OCI-LY1 (cell line): ENCODE results near the gene ARL15.

ENCODE experiments used
- H2AFZ ChIP-seq: fragments of 200-600 bp; sonication (generic), shearing (Covaris generic); 2 replicates; pipeline ENCODE4 v1.6.0; 2014; ENCODE audit warnings: antibody characterized with exemption, mild to moderate bottlenecking, low read length
- H3F3A ChIP-seq: fragments of 200-600 bp; sonication (generic), shearing (Covaris generic); 2 replicates; pipeline ENCODE4 v1.6.0; 2014; ENCODE audit warnings: mild to moderate bottlenecking, antibody characterized with exemption, low read length, moderate library complexity; ENCODE audit not compliant: insufficient read depth
- H3K27ac ChIP-seq: fragments of 200-600 bp; sonication (generic); 2 replicates; pipeline ENCODE4 v1.5.1; 2014; ENCODE audit warnings: low read length, mixed run types, mild to moderate bottlenecking, low read depth; ENCODE audit not compliant: poor library complexity, severe bottlenecking
- H3K27me3 ChIP-seq: fragments of 200-600 bp; sonication (generic); 2 replicates; pipeline ENCODE4 v1.6.0; 2014; ENCODE audit warnings: antibody characterized with exemption, mild to moderate bottlenecking, low read length, moderate library complexity; ENCODE audit not compliant: insufficient read depth
- H3K36me3 ChIP-seq: fragments of 200-600 bp; sonication (generic); 2 replicates; pipeline ENCODE4 v1.6.1; 2014; ENCODE audit warnings: mild to moderate bottlenecking, antibody characterized with exemption, low read length, moderate library complexity, mixed read lengths; ENCODE audit not compliant: insufficient read depth
- H3K4me1 ChIP-seq: fragments of 200-600 bp; sonication (generic); 2 replicates; pipeline ENCODE4 v1.5.1; 2014; ENCODE audit warnings: mild to moderate bottlenecking, low read length, moderate library complexity; ENCODE audit not compliant: insufficient read depth, severe bottlenecking
- H3K4me2 ChIP-seq: fragments of 200-600 bp; sonication (generic), shearing (Covaris generic); 2 replicates; pipeline ENCODE4 v1.6.1; 2014; ENCODE audit warnings: low read length
- H3K4me3 ChIP-seq: fragments of 200-600 bp; sonication (generic); 2 replicates; pipeline ENCODE4 v1.5.1; 2014; ENCODE audit warnings: low read length, low read depth, mild to moderate bottlenecking, mixed read lengths; ENCODE audit not compliant: poor library complexity, severe bottlenecking
- H3K79me2 ChIP-seq: fragments of 200-600 bp; shearing (Covaris generic); 2 replicates; pipeline ENCODE4 v1.6.1; 2016; ENCODE audit warnings: mixed run types, low read length, mixed read lengths; ENCODE audit not compliant: insufficient read depth
- H3K9ac ChIP-seq: fragments of 200-600 bp; sonication (generic), shearing (Covaris generic); 2 replicates; pipeline ENCODE4 v1.6.1; 2014; ENCODE audit warnings: mild to moderate bottlenecking, low read length, mixed read lengths
- H3K9me2 ChIP-seq: fragments of 200-600 bp; sonication (generic), shearing (Covaris generic); 2 replicates; pipeline ENCODE4 v1.6.1; 2014; ENCODE audit warnings: low read depth, mild to moderate bottlenecking, low read length, mixed read lengths
- H3K9me3 ChIP-seq: fragments of 200-600 bp; shearing (Covaris generic); 2 replicates; pipeline ENCODE4 v1.6.1; 2014; ENCODE audit warnings: low read length, mixed read lengths
- H4K20me1 ChIP-seq: fragments of 200-600 bp; sonication (generic), shearing (Covaris generic); 2 replicates; pipeline ENCODE4 v1.6.0; 2016; ENCODE audit warnings: mild to moderate bottlenecking, low read length; ENCODE audit not compliant: insufficient read depth
- CTCF ChIP-seq: fragments of 200-600 bp; sonication (generic), shearing (Covaris generic); IDR thresholded peaks from 2 replicates; pipeline ENCODE4 v1.5.1; 2017; ENCODE audit warnings: mild to moderate bottlenecking, antibody characterized with exemption, low read length, moderate library complexity, mixed read lengths
- EZH2 ChIP-seq: fragments of 200-600 bp; sonication (generic), shearing (Covaris generic); IDR thresholded peaks from 2 replicates; pipeline ENCODE4 v1.8.0; 2017; ENCODE audit warnings: borderline replicate concordance, mixed run types, mild to moderate bottlenecking, antibody characterized with exemption, low read length, moderate library complexity, mixed read lengths

ARL15 gene

GRCh38 chr5:54305737-54306136 is 4.6 kb downstream of the ARL15 start:
- Histone ChIP-seq H3K9me2 (no peaks in the 10 kb centered on the region), H3K4me1 (peaks cover 9% of the 10 kb centered on the region), H3K36me3 (no peaks in the 10 kb centered on the region), H3F3A (no peaks in the 10 kb centered on the region), H3K9ac (no peak overlapping the region), H3K9me3 (no peaks in the 10 kb centered on the region), H3K4me2 (no peak overlapping the region), H3K27ac (no peak overlapping the region), H3K79me2 (no peaks in the 10 kb centered on the region), H3K27me3 (no peaks in the 10 kb centered on the region), H3K4me3 (no peak overlapping the region), H4K20me1 (no peaks in the 10 kb centered on the region), H2AFZ (no peak overlapping the region)
- TF ChIP-seq CTCF (no peak), EZH2 (no peak)

- Histone ChIP-seq H3K4me3 (no peak overlapping the region), H3K79me2 (no peaks in the 10 kb centered on the region), H4K20me1 (no peaks in the 10 kb centered on the region), H3K4me2 (no peak overlapping the region), H3K9ac (no peak overlapping the region), H3K9me3 (no peaks in the 10 kb centered on the region), H2AFZ (no peak overlapping the region), H3K36me3 (no peaks in the 10 kb centered on the region), H3K27me3 (no peaks in the 10 kb centered on the region), H3F3A (no peaks in the 10 kb centered on the region), H3K4me1 (no peaks in the 10 kb centered on the region), H3K9me2 (no peaks in the 10 kb centered on the region), H3K27ac (no peak overlapping the region)
- TF ChIP-seq EZH2, result no peak
- TF ChIP-seq CTCF, result no peak
These were observed 6.3 kb downstream of the ARL15 start for GRCh38 chr5:54304040-54304439.

GRCh38 chr5:54302267-54302687 is 8.1 kb downstream of the ARL15 start:
- no peaks in the 10 kb centered on the region for H3K79me2 ChIP-seq
- H3K9me3 ChIP-seq, result no peaks in the 10 kb centered on the region
- H3K4me1 ChIP-seq, result no peaks in the 10 kb centered on the region
- TF ChIP-seq CTCF (no peak), EZH2 (no peak)
- no peaks in the 10 kb centered on the region for H3F3A ChIP-seq
- no peak overlapping the region for H3K4me2 ChIP-seq
- no peaks in the 10 kb centered on the region for H3K27me3 ChIP-seq
- H3K4me3 ChIP-seq, result no peak overlapping the region
- no peak overlapping the region for H3K9ac ChIP-seq
- H2AFZ ChIP-seq, result no peak overlapping the region
- no peaks in the 10 kb centered on the region for H3K36me3 ChIP-seq
- no peaks in the 10 kb centered on the region for H3K9me2 ChIP-seq
- H4K20me1 ChIP-seq, result no peaks in the 10 kb centered on the region
- H3K27ac ChIP-seq, result no peak overlapping the region
